ENCODE measurements around the gene SNED1. TPM values are rescaled to one million over a fixed set of nuclear protein-coding genes. Genes with fewer than 3 reads are reported as not detected.
A peak's percentile ranks its signal among the peaks of the same experiment; 100 is the strongest.

SNED1 gene
- total RNA-seq, 4 donors from 2014 or later = 9.0 to 18.4 (median 17.1) TPM

DNA sequence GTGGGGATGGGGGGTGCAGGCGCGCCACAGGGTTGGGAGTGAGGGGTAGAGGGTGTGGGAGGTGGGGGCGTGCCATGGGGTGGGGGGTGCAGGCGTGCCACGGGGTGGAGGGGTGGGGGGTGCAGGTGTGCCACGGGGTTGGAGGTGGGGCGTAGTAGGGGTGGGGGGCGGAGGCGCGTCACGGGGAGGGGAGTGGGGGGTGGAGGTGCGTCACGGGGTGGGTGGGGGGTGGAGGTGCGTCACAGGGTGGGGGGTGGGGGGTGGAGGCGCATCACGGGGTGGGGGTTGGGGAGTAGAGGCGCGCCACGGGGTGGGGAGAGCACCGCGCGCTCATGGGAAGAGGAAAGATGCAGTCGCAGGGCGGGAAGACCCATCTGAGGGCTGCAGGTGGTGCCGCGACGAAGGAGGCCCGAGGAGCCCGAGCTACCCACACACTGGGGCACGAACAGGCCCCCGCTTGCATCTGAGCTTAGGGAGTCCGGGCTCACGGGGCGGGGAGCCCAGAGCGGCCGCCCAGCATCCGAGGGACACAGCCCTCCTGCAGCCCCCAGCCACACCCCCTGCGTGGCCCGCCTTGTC, 37.5 kb downstream of the SNED1 start:
- intact Hi-C loops (cut with DNase I; ENCODE audit: low total_unique reads) = no loop called here

DNA sequence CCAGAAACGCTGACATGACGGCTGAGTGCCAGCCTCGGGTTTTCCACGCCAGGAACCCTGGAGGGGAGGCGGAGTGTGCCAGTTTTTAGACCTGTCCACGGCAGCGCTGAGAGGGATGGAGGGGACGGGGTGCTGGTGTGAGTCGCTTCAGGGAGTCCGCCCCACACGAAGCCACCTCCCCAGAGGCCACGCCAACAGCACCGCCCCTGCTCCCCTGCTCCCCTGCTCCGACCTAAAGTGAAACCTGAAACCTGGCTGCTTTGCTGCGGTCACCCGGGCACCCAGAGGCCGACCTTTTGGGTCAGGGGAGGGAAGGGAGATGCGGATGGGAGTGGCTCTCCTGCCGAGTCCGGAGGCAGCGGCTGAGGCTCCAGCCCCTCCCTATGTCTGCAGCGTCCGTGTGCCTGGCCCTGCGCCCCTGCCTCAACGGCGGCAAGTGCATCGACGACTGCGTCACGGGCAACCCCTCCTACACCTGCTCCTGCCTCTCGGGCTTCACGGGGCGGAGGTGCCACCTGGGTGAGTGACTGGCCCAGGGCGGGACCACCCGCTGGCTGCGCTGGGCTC, 38.1 kb downstream of the SNED1 start:
- intact Hi-C loops (cut with DNase I; ENCODE audit: low total_unique reads) = no loop called here
- DNase-seq (ENCODE audit: low spot score in 2 of 2) = peak; percentile 13 to 85
- 36 to 49% methylated on average over 12 to 19 of the region's 36 CpGs for WGBS, 2 donors
- H3K4me3 ChIP-seq (ENCODE audit: low read depth, poor library complexity, severe bottlenecking) = no peak overlapping the region
- TF ChIP-seq, protein P1, sequence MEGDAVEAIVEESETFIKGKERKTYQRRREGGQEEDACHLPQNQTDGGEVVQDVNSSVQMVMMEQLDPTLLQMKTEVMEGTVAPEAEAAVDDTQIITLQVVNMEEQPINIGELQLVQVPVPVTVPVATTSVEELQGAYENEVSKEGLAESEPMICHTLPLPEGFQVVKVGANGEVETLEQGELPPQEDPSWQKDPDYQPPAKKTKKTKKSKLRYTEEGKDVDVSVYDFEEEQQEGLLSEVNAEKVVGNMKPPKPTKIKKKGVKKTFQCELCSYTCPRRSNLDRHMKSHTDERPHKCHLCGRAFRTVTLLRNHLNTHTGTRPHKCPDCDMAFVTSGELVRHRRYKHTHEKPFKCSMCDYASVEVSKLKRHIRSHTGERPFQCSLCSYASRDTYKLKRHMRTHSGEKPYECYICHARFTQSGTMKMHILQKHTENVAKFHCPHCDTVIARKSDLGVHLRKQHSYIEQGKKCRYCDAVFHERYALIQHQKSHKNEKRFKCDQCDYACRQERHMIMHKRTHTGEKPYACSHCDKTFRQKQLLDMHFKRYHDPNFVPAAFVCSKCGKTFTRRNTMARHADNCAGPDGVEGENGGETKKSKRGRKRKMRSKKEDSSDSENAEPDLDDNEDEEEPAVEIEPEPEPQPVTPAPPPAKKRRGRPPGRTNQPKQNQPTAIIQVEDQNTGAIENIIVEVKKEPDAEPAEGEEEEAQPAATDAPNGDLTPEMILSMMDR (IDR thresholded peaks at IDR 0.05) = no peak
- TF ChIP-seq POLR2A (IDR thresholded peaks at IDR 0.05) = no peak

More for the DNA sequence above, 37.5 kb downstream of the SNED1 start:
- TF ChIP-seq, protein P1 (IDR thresholded peaks at IDR 0.05) = no peak
- no peak for TF ChIP-seq POLR2A (IDR thresholded peaks at IDR 0.05)
- WGBS, 2 donors = 27 to 44% methylated on average over 21 to 24 of the region's 39 CpGs
- no peak overlapping the region for H3K4me3 ChIP-seq (ENCODE audit: low read depth, poor library complexity, severe bottlenecking)
- peak in 1 of 2 donors; percentile 6 for DNase-seq (ENCODE audit: low spot score in 2 of 2)

DNA sequence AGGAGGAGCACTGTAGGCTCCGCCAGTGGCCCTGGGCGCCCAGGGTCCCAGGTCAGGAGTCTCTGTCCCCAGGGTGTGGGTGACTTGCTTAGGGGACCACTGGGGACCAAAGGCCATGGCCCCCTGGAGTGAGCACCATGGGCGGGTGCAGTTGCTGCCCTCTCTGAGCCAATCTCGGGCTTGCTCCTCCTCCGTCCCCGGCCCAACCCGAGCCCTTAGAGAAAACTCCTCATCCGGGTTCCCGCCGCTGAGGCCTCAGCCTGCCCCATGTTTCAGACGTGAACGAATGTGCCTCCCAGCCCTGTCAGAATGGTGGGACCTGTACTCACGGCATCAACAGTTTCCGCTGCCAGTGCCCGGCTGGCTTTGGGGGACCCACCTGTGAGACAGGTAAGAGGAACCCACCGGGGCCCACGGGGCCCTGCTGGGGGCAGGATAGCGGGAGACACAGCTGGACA, 38.6 kb downstream of the SNED1 start:
- no peak overlapping the region for H3K4me3 ChIP-seq (ENCODE audit: low read depth, poor library complexity, severe bottlenecking)
- 58 to 75% methylated on average over 15 to 16 of the region's 18 CpGs for WGBS, 2 donors
- DNase-seq (ENCODE audit: low spot score in 2 of 2) = peak in 1 of 2 donors; percentile 13
- TF ChIP-seq, protein P1 (IDR thresholded peaks at IDR 0.05) = no peak
- TF ChIP-seq POLR2A (IDR thresholded peaks at IDR 0.05) = no peak
- intact Hi-C loops (cut with DNase I; ENCODE audit: low total_unique reads) = no loop called here

DNA sequence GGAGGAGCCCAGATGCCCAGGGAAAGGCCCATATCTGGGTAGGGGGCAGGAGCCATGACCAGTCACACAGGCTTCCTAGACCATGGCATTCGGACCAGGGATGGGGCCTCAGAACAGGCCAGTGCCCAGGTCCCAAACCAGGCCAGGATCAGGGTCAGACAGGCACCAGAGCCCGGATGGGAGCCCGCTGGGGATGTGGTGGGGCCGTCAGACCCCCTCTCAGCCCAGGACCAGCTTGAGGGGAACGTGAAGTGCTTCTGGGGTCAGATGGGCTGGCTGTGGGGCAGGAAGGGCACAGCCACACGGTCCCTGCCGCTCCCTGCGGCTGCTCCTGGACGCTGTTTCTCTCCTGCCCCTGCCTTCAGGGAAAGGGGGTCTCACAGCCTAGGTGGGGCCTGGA, 39.1 kb downstream of the SNED1 start:
- no peak overlapping the region for H3K4me3 ChIP-seq (ENCODE audit: low read depth, poor library complexity, severe bottlenecking)
- intact Hi-C loops (cut with DNase I; ENCODE audit: low total_unique reads) = no loop called here
- peak in 1 of 2 donors; percentile 70 for DNase-seq (ENCODE audit: low spot score in 2 of 2)
- WGBS, 2 donors = 90 to 95% methylated on average over 5 to 9 of the region's 9 CpGs
- TF ChIP-seq, protein P1 (IDR thresholded peaks at IDR 0.05) = no peak
- no peak for TF ChIP-seq POLR2A (IDR thresholded peaks at IDR 0.05)

DNA sequence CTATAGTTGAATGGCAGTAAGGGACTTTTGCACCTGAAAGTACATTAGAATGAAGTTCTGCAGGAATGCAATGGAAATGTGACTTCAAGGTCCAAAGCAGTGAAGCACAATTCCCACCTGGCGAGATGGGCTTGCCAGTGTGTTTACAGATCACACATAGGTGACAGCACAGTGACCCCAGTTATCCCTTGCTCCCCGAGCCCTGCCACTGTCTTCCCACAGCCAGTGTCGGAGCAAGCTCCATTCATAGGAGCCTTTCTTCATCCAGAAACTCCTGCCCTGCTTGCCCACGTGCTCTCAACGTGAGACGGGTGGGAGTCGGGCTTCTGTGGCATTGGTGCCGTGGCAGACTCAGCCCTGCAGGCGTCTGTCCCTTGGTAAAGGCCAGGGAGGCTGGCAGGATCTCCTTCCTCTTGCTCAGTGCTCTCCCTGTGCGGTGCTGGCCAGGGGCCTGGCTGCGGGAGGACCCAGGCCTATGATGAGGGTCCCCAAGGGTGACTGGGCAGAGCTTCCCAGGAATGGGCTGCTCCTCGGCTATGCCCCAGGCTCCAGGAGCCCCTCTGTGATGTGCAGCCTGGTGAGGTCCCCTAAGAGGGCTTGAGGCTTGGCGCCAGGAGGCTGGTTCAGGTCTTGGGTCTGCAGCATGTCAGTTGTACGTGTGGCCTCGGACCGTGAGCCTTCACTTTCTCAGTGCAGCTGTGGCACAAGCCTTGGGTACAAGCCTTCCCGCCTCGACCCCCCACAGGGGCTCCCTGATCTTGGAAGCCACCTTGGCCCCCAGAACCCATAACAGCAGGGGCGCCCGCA, 40.2 kb downstream of the SNED1 start:
- H3K4me3 ChIP-seq (ENCODE audit: low read depth, poor library complexity, severe bottlenecking) = no peak overlapping the region
- WGBS, 2 donors = 90 to 93% methylated on average over 19 to 20 of the region's 20 CpGs
- intact Hi-C loops (cut with DNase I; ENCODE audit: low total_unique reads) = no loop called here
- TF ChIP-seq POLR2A (IDR thresholded peaks at IDR 0.05) = no peak
- TF ChIP-seq, protein P1 (IDR thresholded peaks at IDR 0.05) = no peak
- peak in 1 of 2 donors; percentile 6 for DNase-seq (ENCODE audit: low spot score in 2 of 2)

Data from lower leg skin (tissue), 4 donors.